NCI-H524 treated with DMSO at 0.1 percent for 48 hours (cell line): ENCODE measurements around the gene GPR119.
"Not testable (repeated sequence)": the region's sequence is repeated elsewhere in the genome, so short reads cannot be mapped to it uniquely, and the experiment has no call there.

Source experiments
- DNase-seq: peaks from one replicate; lab custom pipeline; 2025; lab: John Stamatoyannopoulos, UW

GPR119 gene

GRCh38 chrX:130339408-130340222 is 45.9 kb downstream of the GPR119 start, which contains the start of gene SLC25A14:
Gene SLC25A14 (plus strand): TSS chrX:130339919. CDS start chrX:130340279, 360 bp downstream.
- DNase-seq, result peak; percentile 61

- DNase-seq, result not testable (repeated sequence)
Observed at GRCh38 chrX:130338869-130339268, 46.6 kb downstream of the GPR119 start.

- DNase-seq, result no peak
Observed at GRCh38 chrX:130336531-130336930, 48.9 kb downstream of the GPR119 start.
